ENCODE results near the gene EFEMP1. TPM values are rescaled to one million over a fixed set of nuclear protein-coding genes. Genes with fewer than 3 reads are reported as not detected.

The EFEMP1 gene
- total RNA-seq, 1 experiment from 2014 or later, result 0.34 TPM

DNA sequence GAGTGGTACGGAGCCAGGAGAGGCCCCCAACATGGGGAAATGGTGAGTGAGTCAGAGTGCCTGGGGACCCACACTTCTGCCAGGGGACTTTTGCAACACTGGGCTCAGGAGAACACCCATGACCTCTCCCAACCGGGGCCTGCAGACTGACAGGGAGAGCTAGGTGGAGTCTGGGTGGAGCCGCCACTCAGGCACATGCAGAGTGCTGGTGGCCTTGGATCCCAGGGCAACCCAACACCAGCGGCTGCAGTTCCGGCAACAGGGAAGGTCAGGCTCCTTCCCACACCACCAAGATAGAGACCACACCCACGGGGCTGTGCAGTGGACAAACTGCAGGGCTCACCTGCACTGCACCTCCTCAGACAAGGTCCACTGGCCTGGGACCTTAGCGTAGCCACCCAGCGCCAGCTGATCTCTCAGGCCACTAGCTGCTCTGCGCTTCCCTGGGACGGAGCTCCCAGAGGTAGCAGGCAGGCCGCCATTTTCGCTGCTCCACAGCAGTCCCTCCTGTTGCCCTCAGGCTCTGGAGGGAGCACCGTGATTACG is 99.0 kb downstream of the EFEMP1 start:
- intact Hi-C loops (cut with micrococcal nuclease), result no loop called here
- no peak overlapping the region for H3K27ac ChIP-seq (ENCODE audit: low read depth, low read length)
- DNase-seq (ENCODE audit: low read depth, low spot score), result no peak
- no peaks in the 10 kb centered on the region for H4K20me1 ChIP-seq (ENCODE audit: insufficient read depth)
- no peaks in the 10 kb centered on the region for H3K9me2 ChIP-seq (ENCODE audit: insufficient read depth)
- ChIA-PET RAD21 (ENCODE audit: low non-redundant PET in 1 of 2, low total read pairs in 2 of 2, uncharacterized antibody in 2 of 2, unreplicated experiment in 2 of 2) (no interaction called here), POLR2A (no interaction called here), CTCF (no interaction called here)
- no peak for ATAC-seq
- no peaks in the 10 kb centered on the region for H3K79me2 ChIP-seq (ENCODE audit: insufficient read depth, low read length)
- no TSS peak for BruUV-seq (replicated peaks)
- H3K4me1 ChIP-seq (ENCODE audit: control insufficient read depth in 1 of 2, insufficient read depth in 2 of 2, low read length in 2 of 2), result peaks cover 0 to 9% of the 10 kb centered on the region in 2 experiments; a peak in 2 of 4 replicates
- no peak for TF ChIP-seq REST (IDR thresholded peaks at IDR 0.05; ENCODE audit: low read depth)
- TF ChIP-seq ZFX (IDR thresholded peaks at IDR 0.05), result no peak
- TF ChIP-seq ZNF274 (IDR thresholded peaks at IDR 0.05; ENCODE audit: low read depth, low read length), result no peak
- no peak for TF ChIP-seq CBX3 (IDR thresholded peaks at IDR 0.05; ENCODE audit: low read depth)
- TF ChIP-seq, protein P1, sequence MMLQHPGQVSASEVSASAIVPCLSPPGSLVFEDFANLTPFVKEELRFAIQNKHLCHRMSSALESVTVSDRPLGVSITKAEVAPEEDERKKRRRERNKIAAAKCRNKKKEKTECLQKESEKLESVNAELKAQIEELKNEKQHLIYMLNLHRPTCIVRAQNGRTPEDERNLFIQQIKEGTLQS (IDR thresholded peaks at IDR 0.05), result no peak
- TF ChIP-seq CTCF (IDR thresholded peaks at IDR 0.05 in 2 of 3, conservative IDR thresholded peaks at IDR 0.05 in 1 of 3; ENCODE audit: borderline replicate concordance in 1 of 3, insufficient read depth in 1 of 3, low read depth in 2 of 3, low read length in 2 of 3), result no peak
- no peak for TF ChIP-seq EZH2 (IDR thresholded peaks at IDR 0.05)
- TF ChIP-seq, protein P2, sequence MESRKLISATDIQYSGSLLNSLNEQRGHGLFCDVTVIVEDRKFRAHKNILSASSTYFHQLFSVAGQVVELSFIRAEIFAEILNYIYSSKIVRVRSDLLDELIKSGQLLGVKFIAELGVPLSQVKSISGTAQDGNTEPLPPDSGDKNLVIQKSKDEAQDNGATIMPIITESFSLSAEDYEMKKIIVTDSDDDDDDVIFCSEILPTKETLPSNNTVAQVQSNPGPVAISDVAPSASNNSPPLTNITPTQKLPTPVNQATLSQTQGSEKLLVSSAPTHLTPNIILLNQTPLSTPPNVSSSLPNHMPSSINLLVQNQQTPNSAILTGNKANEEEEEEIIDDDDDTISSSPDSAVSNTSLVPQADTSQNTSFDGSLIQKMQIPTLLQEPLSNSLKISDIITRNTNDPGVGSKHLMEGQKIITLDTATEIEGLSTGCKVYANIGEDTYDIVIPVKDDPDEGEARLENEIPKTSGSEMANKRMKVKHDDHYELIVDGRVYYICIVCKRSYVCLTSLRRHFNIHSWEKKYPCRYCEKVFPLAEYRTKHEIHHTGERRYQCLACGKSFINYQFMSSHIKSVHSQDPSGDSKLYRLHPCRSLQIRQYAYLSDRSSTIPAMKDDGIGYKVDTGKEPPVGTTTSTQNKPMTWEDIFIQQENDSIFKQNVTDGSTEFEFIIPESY (IDR thresholded peaks at IDR 0.05; ENCODE audit: extremely low read depth, insufficient replicate concordance, low read length), result no peak
- H2AFZ ChIP-seq (ENCODE audit: low read depth, low read length, poor library complexity, severe bottlenecking), result no peak overlapping the region
- H3K9ac ChIP-seq (ENCODE audit: low read length), result no peak overlapping the region
- H3K4me3 ChIP-seq (replicated peaks in 1 of 2; ENCODE audit: low read depth in 1 of 2, low read length in 2 of 2), result no peak overlapping the region
- H3K27me3 ChIP-seq (ENCODE audit: insufficient read depth, low read length), result no peaks in the 10 kb centered on the region
- no peak overlapping the region for H3K4me2 ChIP-seq (ENCODE audit: low read length)
- no peaks in the 10 kb centered on the region for H3K36me3 ChIP-seq (ENCODE audit: control insufficient read depth in 1 of 2, insufficient read depth in 2 of 2, low read length in 2 of 2)
- H3K9me3 ChIP-seq (ENCODE audit: control insufficient read depth in 1 of 2, insufficient read depth in 1 of 2, low read depth in 1 of 2, low read length in 2 of 2), result no peaks in the 10 kb centered on the region

Other genes with a start within 250 kb of the EFEMP1 start
- 31.7 TPM for gene PNPT1, start 229.9 kb downstream of the EFEMP1 start, total RNA-seq (2021; ENCODE audit: unreplicated experiment)